HT-29 (cell line): ENCODE results near the gene MARCO. TPM values are rescaled to one million over a fixed set of nuclear protein-coding genes. Genes with fewer than 3 reads are reported as not detected.

Source experiments
- DNase-seq: peaks from one replicate; pipeline ENCODE4 v3.0.0-alpha.2; 2015; ENCODE audit warnings: low spot score
- total RNA-seq: library from RNA; depleted of rRNA; stranded (reverse); fragments of >200 nt; shearing (Covaris generic); gene quantifications from 2 replicates; pipeline ENCODE4 v1.2.3, GENCODE V29; 2014

The MARCO gene
- total RNA-seq, 1 experiment from 2014 or later = not detected

- no peak for DNase-seq
These were observed 62.6 kb downstream of the MARCO start for GRCh38 chr2:119004602-119005001.

- no peak for DNase-seq
These were observed 63.1 kb downstream of the MARCO start for GRCh38 chr2:119005051-119005450.

GRCh38 chr2:119005555-119005954 lies 63.6 kb downstream of the MARCO start:
- DNase-seq = no peak

GRCh38 chr2:119006441-119006840 lies 64.4 kb downstream of the MARCO start:
- no peak for DNase-seq

- peak; percentile 34 for DNase-seq
These were observed 66.1 kb downstream of the MARCO start for GRCh38 chr2:119008108-119008507.

GRCh38 chr2:119009110-119009509 lies 67.1 kb downstream of the MARCO start:
- DNase-seq = no peak

- no peak for DNase-seq
These were observed 68.3 kb downstream of the MARCO start for GRCh38 chr2:119010336-119010735.

GRCh38 chr2:119011162-119011909 lies 69.3 kb downstream of the MARCO start:
- DNase-seq = peak; percentile 4

GRCh38 chr2:119011910-119012209 lies 69.9 kb downstream of the MARCO start:
- DNase-seq = no peak

GRCh38 chr2:119012345-119013301 lies 70.6 kb downstream of the MARCO start:
- no peak for DNase-seq

- DNase-seq = no peak
These were observed 71.7 kb downstream of the MARCO start for GRCh38 chr2:119013671-119014070.

GRCh38 chr2:119015845-119016244 lies 73.9 kb downstream of the MARCO start:
- DNase-seq = no peak

GRCh38 chr2:119019521-119019920 lies 77.5 kb downstream of the MARCO start:
- no peak for DNase-seq

GRCh38 chr2:119022678-119023077 lies 80.7 kb downstream of the MARCO start:
- no peak for DNase-seq

GRCh38 chr2:119023534-119023933 lies 81.5 kb downstream of the MARCO start:
- no peak for DNase-seq

GRCh38 chr2:119024152-119024551 lies 82.2 kb downstream of the MARCO start:
- DNase-seq = no peak

- DNase-seq = no peak
These were observed 82.6 kb downstream of the MARCO start for GRCh38 chr2:119024568-119024967.

- no peak for DNase-seq
These were observed 83.0 kb downstream of the MARCO start for GRCh38 chr2:119025013-119025412.

- DNase-seq = no peak
These were observed 83.9 kb downstream of the MARCO start for GRCh38 chr2:119025762-119026351.

GRCh38 chr2:119026890-119027289 lies 84.9 kb downstream of the MARCO start:
- DNase-seq = no peak

GRCh38 chr2:119028327-119029174 lies 86.6 kb downstream of the MARCO start:
- DNase-seq = peak; percentile 57
